Measurements from ENCODE around the gene ZBTB47.

Gene ZBTB47

DNA sequence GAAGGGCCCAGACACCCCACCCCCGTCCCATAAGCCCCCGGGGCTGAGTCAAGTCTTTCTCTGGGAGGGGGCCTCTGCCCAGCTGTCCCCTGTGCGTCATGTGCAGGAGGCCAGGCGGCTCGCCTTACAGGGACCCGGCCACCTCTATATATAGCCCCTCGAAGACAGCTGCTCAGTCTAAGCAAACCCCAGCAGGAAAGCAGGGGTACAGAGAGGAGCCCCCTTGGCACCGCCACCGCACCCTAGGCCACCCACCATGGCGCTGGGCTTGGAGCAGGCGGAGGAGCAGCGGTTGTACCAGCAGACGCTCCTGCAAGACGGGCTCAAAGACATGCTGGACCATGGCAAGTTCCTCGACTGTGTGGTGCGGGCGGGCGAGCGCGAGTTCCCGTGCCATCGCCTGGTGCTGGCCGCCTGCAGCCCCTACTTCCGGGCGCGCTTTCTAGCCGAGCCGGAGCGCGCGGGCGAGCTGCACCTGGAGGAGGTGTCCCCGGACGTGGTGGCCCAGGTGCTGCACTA lies 31.9 kb downstream of the ZBTB47 start, which contains the start of gene KLHL40:
KLHL40 (plus strand) TSS at position 175 of the 519 bp plus-strand sequence; CDS start at position 257, 82 bp downstream.
- no peak for DNase-seq (ENCODE audit: low spot score)

DNA sequence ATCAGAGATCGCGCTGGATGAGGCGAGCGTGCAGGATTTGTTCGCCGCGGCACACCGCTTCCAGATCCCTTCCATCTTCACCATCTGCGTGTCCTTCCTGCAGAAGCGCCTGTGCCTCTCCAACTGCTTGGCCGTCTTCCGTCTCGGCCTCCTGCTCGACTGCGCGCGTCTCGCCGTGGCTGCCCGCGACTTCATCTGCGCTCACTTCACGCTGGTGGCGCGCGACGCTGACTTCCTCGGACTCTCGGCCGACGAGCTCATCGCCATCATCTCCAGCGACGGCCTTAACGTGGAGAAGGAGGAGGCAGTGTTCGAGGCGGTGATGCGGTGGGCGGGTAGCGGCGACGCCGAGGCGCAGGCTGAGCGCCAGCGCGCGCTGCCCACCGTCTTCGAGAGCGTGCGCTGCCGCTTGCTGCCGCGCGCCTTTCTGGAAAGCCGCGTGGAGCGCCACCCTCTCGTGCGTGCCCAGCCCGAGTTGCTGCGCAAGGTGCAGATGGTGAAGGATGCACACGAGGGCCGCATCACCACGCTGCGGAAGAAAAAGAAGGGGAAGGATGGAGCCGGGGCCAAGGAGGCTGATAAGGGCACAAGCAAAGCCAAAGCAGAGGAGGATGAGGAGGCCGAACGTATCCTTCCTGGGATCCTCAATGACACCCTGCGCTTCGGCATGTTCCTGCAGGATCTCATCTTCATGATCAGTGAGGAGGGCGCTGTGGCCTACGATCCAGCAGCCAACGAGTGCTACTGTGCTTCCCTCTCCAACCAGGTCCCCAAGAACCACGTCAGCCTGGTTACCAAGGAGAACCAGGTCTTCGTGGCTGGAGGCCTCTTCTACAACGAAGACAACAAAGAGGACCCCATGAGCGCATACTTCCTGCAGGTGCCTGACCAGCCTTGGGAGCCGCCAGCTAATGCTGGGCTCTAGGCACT lies 32.7 kb downstream of the ZBTB47 start:
- no peak for DNase-seq (ENCODE audit: low spot score)

GRCh38 chr3:42686832-42687650 lies 33.5 kb downstream of the ZBTB47 start:
- DNase-seq (ENCODE audit: low spot score): no peak

- DNase-seq (ENCODE audit: low spot score): no peak
Observed at GRCh38 chr3:42688016-42688415, 34.5 kb downstream of the ZBTB47 start.

DNA sequence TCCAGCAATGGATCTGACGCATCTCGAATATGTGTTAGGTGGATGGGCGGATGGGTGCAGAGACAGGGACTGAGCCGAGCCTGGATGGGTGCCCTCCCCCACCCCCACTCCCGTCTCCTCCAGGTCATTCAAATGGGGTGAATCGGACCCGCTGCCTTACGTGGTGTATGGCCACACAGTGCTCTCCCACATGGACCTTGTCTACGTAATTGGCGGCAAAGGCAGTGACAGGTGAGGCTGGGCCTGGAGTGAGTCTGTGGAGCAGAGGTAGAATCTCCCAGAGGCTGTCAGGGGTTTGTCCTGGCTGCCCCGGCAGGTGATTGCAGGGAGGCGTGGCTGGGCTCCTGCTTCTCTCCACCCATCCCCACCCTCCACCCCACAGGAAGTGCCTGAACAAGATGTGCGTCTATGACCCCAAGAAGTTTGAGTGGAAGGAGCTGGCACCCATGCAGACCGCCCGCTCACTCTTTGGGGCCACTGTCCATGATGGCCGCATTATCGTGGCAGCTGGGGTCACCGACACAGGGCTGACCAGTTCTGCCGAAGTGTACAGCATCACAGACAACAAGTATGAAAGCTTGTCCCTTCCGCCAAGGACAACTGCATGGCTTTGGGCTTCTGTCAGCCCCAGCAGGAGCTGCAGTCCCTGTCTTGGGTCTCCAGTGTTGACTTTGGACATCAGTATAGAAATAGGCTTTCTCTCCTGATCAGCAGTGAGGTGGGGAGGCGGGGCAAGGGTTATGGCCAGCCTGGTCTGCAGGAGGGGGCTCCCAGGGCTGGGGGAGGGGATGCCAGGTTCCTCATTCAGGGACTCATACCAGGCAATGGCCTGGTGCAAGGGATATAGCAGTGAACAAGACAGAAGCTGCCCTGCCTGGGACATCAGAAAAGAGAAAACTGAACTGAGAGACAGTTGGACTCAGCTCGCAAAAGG lies 35.3 kb downstream of the ZBTB47 start:
- no peak for DNase-seq (ENCODE audit: low spot score)

DNA sequence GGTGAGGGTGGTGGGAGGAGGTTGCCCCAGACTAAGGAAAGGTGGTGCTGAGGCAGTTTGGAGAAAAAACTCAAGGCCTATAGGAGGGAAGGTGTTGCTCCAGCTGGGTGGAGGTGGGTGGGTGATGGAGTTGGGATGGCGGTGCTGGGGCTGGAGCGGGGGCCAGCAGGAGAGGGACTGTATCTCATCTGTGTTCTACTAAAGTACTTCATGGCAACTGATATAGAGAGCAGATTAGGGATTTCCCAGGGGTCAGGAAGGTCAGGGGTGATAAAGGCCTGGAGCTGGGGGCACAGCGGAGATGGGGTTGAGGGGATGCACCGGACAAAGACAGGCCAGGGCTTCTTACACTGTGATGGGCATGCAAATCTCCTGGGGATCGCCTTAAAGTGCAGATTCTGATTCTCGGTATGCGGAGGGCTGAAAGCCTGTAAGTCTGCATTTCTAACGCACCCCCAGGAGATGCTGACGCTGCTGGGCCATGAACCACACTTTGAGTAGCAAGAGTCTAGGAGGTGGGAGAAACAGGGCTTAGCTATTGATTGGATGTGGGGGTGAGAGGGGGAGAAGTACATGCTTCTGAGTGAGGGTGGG lies 36.0 kb downstream of the ZBTB47 start:
- no peak for DNase-seq (ENCODE audit: low spot score)

- DNase-seq (ENCODE audit: low spot score): no peak
Observed at GRCh38 chr3:42690191-42690590, 36.7 kb downstream of the ZBTB47 start.

- no peak for DNase-seq (ENCODE audit: low spot score)
Observed at GRCh38 chr3:42690766-42691680, 37.5 kb downstream of the ZBTB47 start.

DNA sequence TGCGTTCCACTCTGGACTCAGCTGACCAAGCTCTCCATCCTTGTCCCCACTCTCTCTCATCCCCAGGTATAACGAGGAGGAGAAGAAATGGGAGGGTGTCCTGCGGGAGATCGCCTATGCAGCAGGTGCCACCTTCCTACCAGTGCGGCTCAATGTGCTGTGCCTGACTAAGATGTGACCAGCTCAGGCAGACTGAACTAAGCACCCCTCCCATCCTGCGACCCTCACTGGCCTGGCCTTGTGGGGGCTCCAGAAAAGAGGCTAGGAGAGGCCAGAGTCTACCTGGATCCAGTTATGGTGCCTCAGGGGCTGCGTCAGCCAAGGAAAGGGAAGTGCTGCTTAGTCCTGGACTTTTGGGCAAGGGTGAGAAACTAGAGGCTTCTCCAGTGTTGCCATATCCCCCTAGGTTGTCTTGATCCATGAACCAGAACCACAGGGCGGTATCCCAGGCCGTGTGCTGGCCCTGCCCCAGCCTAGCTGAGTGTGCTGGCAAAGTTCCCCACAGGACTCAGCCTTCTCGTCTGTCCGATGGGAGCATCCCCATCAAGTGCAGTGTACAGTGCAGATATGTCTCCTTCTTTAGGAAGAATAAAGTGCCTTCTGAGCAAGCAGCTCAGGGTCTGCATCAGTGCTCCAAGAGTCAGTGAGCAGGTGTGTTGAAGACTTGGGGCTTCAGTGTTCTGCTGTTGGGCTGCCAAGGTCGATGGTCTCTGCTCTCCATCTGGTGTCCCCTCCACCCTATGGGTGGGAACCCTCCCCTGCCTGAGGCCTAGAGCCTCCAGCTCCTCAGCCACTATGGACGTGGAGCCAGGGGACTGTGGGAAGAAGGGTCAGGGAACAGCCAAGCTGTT lies 38.5 kb downstream of the ZBTB47 start:
- DNase-seq (ENCODE audit: low spot score): no peak

DNA sequence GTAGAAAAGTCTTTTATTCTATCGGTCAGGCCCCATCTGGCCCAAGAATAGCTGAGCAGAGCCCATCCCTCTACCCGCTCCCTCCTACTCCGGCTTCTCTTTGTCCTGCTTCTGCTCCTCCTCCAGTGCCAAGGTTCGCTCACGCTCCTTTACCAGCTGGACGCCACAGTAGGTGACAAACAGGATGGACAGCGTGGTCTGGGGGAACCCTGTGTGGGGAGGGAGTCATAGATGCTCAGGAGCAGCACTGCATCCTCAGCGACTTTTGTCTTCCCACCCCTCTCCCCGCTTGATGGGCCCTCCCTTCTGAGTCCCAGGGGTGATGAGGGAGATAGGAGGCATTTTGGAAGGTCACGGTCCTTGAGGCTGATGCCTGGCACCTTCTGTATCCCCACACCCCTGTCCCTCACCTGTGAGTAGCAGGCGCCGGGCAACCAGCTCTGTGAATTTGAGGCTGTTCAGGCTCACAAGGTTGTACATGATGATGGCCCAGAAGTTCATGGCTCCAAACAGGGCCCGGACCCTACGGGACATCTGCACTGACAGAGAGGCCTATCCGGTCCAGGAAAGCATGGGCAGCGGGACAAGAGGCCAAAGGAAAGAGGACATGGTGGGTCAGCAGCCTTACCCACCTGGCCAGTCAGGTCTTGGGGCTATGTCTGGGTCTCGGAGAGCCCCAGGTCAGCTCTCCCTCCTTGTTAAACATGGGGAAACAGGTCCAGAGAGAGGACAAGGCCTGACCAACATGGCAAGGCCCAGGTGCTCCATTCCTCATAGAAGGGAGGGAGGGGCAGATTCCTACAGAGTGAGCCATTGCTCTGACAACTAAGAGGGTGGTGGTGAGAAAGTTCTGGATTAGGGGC lies 39.4 kb downstream of the ZBTB47 start:
- no peak for DNase-seq (ENCODE audit: low spot score)

DNA sequence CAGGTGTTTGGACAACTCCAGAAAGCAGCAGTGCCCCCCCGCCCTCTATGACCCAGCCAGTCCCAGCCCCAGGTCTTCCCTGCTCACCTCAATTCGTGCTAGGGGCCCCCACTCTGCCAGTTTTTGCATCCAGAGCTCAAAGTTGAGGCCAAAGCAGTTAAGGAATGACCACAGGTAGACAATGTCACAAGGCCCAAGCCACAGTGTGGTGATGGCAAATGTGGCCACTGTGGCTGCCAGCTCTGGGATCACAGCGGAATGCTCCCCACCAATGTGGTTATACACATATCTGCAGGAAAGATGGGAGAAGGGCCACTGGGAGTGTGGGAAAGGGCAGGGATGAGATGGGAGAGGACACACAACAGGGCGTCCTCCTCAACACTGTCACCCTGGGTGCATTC lies 40.0 kb downstream of the ZBTB47 start:
- no peak for DNase-seq (ENCODE audit: low spot score)

DNA sequence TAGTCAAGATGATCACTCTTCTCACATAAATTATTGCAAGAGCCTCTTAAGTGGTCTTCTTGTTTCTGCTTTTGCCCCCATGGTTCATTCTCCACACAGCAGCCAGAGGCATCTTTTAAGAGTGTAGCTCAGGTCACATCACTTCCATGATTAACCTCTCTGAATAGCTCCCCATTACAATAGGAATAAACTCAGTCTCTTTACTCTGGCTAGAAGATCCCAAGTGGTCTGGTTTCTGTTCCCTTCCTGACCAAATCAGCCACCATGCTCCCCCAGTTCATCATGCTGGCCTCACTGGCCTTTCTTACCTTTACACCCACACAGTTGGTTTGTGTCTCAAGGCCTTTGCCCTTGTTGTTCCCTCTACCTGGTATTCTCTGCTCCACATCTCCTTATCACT lies 40.9 kb downstream of the ZBTB47 start:
- no peak for DNase-seq (ENCODE audit: low spot score)

- no peak for DNase-seq (ENCODE audit: low spot score)
Observed at GRCh38 chr3:42696356-42697288, 43.1 kb downstream of the ZBTB47 start.

- DNase-seq (ENCODE audit: low spot score): no peak
Observed at GRCh38 chr3:42697289-42698051, 44.0 kb downstream of the ZBTB47 start.

- DNase-seq (ENCODE audit: low spot score): no peak
Observed at GRCh38 chr3:42698216-42698910, 44.9 kb downstream of the ZBTB47 start.

GRCh38 chr3:42698911-42699230 lies 45.4 kb downstream of the ZBTB47 start:
- no peak for DNase-seq (ENCODE audit: low spot score)
